D721Med (cell line): ENCODE data around the gene GHITM.
"Not testable (repeated sequence)": the region's sequence is repeated elsewhere in the genome, so short reads cannot be mapped to it uniquely, and the experiment has no call there.

ENCODE experiments used
- DNase-seq: peaks from one replicate; pipeline ENCODE4 v3.0.0; 2011; ENCODE audit warnings: low spot score; ENCODE audit not compliant: insufficient read length
- FAIRE-seq: peaks from 2 replicates; lab custom pipeline; 2011; peaks lifted over from hg19 to GRCh38; lab: Jason Lieb, UNC
- CTCF ChIP-seq: IDR thresholded peaks from 2 replicates; pipeline ENCODE4 v1.5.1; 2012; ENCODE audit warnings: mild to moderate bottlenecking, control low read depth; ENCODE audit not compliant: insufficient read depth; ENCODE audit errors: missing control alignments

Gene GHITM

DNA sequence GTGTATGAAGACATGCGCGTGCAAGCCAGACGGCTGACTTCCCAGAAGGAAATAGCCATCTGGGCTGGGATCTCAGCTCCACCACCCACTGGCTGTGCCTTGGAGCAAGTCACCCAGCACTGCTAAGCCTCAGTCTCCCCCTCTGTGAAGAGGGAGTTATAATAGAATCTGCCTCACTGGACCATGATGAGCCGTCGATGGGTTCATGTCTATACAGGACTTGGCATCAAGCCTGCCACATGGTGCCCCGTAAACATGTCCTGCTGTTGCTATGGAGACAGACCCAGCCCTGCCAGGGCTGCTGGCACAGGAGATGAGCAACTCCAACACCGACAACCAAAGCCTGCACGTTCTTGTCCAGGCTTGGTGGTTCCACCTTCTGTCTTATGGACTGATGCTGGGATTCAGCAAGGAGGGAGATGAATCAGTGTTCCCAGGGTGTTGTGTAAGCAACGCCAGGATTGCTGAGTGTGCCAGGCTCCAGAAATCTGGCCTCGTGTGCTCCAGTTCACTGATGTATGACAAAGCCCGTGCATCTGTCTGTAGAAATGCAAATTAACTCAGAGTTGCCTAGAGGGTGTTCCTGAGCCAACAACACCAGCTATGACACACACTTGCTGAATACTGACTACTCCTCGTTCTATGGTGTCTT is 39.9 kb downstream of the GHITM start:
- no peak for DNase-seq
- FAIRE-seq, result no peak
- no peak for TF ChIP-seq CTCF

GRCh38 chr10:84180386-84180785 is 41.1 kb downstream of the GHITM start:
- DNase-seq, FAIRE-seq: not testable (repeated sequence)

DNA sequence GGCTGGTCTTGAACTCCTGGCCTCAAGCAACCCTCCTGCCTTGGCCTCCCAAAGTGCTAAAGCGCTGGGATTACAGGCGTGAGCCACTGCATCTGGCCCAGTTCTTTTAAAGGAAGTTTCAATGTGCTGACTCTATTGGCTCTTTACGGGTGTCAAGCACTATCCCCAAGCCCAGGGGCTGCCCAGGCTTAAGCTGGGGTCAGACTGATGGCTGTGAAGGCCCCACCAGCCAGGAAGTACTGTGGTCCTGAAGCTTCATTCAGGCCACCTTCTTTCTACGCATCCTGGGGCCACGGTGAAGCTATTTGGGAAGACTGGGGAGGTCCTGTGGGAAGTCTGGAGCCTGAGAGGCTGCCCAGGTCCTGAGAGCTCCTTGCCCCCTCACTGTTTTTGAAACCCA is 42.3 kb downstream of the GHITM start:
- DNase-seq (no peak), FAIRE-seq (no peak)
- no peak for TF ChIP-seq CTCF

DNA sequence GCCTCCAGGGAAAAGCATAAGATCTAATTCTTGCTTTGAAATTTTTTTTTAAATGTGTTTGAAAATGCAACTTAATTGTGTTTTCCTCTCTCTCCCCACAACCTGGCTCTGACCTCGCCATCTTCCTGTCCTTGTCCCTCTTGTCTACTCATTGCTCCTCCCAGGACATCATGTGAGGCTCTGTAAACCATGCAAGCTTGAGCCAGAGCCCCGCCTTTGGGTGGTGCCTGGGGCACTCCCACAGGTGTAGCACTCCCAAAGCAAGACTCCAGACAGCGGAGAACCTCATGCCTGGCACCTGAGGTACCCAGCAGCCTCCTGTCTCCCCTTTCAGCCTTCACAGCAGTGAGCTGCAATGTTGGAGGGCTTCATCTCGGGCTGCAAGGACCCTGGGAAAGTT is 45.2 kb downstream of the GHITM start:
- no peak for TF ChIP-seq CTCF
- FAIRE-seq (no peak), DNase-seq (peak; percentile 12)

DNA sequence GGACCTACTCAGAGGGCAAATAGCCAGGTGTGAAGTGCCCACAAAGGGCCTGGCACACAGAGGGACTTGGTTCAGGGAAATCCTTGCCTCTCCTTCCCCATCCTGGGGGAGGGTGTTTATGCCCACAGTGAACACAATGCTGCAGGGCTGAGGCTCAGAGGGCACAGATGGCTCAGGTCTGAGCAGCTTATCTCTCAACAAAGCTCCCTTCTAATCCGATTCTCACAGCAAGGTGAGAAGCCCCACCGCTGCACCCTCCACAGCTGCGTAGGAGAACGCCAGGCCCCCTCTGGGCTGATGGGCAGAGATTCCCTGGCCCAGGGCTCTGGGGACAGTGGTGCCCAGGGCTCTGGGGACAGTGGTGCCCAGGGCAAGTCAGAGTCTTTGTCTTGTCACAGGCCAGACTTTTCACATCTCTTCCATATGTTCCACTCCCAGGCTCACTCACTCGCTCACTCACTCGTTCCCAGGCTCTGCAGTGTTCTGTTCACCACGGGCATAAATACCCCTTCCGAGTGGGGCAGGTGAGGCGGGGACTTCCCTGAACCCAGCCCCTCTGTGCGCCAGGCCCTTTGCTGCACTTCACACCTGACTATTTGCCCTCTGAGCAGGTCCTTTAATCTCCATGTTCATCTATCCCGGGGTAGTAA is 46.3 kb downstream of the GHITM start:
- FAIRE-seq, result peak; percentile 82
- no peak for TF ChIP-seq CTCF
- DNase-seq, result peak; percentile 74

DNA sequence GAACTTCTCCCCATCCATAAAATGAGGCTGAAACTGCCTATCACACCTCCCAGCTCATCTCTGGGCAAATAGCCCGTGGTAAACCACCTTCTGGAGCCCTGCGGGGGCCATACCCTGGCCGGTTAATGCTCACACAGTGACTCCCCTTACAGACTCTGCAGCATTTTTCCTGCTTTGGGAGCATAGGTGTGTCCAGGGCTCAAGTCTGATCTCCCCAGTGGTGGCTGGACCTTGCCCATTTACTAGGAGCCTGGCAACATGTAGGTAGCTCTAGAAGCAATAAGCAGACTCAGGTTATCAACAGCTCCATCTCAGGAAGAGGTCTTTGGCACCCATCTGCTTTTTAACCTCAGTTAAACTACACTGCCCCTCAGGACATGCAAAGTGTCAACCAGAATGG is 49.5 kb downstream of the GHITM start:
- TF ChIP-seq CTCF, result no peak
- FAIRE-seq, result no peak
- DNase-seq, result no peak

DNA sequence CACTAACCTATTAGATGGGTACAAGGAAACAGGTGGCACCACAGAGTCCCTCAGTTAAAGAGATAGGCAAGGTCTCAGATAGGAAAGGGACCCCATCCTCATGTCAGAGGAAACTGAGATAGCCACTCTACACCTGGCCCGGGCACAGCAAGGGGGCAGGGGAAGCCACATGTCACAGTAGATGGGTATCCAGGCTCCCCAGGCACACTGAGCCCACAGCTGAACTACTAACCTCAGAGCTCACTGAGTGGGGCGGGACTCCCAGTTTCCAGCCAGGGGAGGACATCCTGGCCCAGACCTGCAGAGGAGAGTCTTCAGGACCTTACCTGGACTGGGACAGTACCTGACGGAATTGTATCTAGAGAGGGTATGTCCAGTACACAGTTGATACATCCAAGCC is 51.3 kb downstream of the GHITM start:
- no peak for TF ChIP-seq CTCF
- no peak for FAIRE-seq
- DNase-seq, result no peak
